Prostate gland (tissue), 2 donors: ENCODE results near the gene WRNIP1.

Source experiments
- CTCF ChIP-seq, 4 experiments: fragments of 200-600 bp in 2 of 4; fragments of 450-650 bp in 2 of 4; sonication (generic) in 2 of 4; IDR thresholded peaks; 1 replicate in 3 of 4; 2 replicates in 1 of 4; pipeline ENCODE4 v1.5.1; 2016 to 2019; ENCODE audit warnings: antibody characterized with exemption in 4 of 4, mild to moderate bottlenecking in 2 of 4, moderate library complexity in 2 of 4
- POLR2A ChIP-seq: fragments of 450-650 bp; IDR thresholded peaks from one replicate; pipeline ENCODE4 v1.6.1; 2016; ENCODE audit warnings: antibody characterized with exemption, mild to moderate bottlenecking
- POLR2AphosphoS5 ChIP-seq: sonication (generic); formaldehyde crosslinking; IDR thresholded peaks from one replicate; pipeline ENCODE4 v1.6.1; 2017; ENCODE audit warnings: antibody characterized with exemption

DNA sequence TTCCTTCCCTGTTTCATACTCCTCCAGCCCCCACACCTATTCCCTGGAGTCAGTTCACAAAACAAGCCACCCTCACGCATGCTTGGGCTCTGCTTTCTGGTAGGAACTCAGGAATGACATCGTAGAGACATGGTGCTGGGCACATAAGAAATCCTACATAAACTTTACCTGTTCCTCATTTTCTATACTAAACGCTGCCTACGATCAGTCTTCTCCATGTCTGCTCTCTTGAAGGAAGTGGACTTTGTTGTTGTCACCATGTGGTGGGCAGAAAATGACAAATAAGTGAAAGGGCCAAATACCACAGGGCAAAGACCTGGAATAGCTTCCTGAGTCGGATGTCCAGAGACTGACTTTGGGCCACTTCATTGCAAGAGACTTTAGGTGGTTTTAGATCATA lies 24.6 kb upstream of the WRNIP1 start:
- TF ChIP-seq CTCF (IDR thresholded peaks at IDR 0.05): no peak
- no peak for TF ChIP-seq POLR2AphosphoS5
- no peak for TF ChIP-seq POLR2A
